ENCODE measurements around the gene ANKS6. TPM values are rescaled to one million over a fixed set of nuclear protein-coding genes. Genes with fewer than 3 reads are reported as not detected.

ANKS6 gene
- total and polyA plus RNA-seq, 2 of the 4 experiments (the other 2 are of a cell fraction), result 9.0 to 23.6 TPM

DNA sequence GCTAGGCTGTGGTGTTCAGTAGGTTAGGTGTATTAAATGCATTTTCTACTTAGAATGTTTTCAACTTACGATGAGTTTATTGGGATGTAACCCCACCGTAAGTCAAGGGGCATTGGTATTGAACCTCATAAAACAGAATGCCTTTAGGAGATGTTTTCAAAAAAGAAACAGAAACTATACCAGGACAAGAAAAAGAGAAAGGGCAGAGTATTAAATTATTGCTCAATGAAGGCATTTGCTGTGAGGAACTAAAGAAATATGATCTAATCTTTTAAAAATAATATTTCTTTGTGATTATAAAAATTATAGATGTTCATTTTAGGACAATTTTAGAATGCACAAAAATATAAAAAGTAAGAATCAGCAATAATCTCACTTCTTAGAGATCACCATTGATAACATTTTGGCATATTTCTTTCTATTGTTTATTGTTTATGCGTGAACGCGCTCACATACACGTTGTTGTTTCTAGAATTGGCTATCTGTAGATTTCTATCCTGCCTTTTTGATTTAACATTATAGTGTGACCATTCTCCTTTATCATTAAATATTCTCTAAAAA is 19.1 kb upstream of the ANKS6 start:
- H4K8ac ChIP-seq (ENCODE audit: low read depth in 2 of 2, low read length in 2 of 2), result no peak overlapping the region
- no peak overlapping the region for H2AK9ac ChIP-seq (replicated peaks; ENCODE audit: low read depth, low read length, poor library complexity)
- H2BK20ac ChIP-seq (ENCODE audit: low read depth, low read length), result no peak overlapping the region
- H3K36me3 ChIP-seq (ENCODE audit: control insufficient read depth, insufficient read depth, low read length), result peaks cover 2% of the 10 kb centered on the region; the same call in 1 of the 2 replicates
- H3K27me3 ChIP-seq (ENCODE audit: control insufficient read depth, insufficient read depth, low read length), result peaks cover 2% of the 10 kb centered on the region; the same call in 1 of the 2 replicates
- no peak overlapping the region for H3K4me3 ChIP-seq (ENCODE audit: insufficient read depth, low read depth, low read length)
- ATAC-seq (ENCODE audit: low read depth), result no peak
- H3K9me3 ChIP-seq (ENCODE audit: control insufficient read depth, insufficient read depth, low read length), result peaks cover 6% of the 10 kb centered on the region; the same call in 1 of the 2 replicates
- TF ChIP-seq RFX5 (IDR thresholded peaks at IDR 0.05; ENCODE audit: low read depth, low read length) (no peak), RAD21 (IDR thresholded peaks at IDR 0.05; ENCODE audit: low read length) (no peak), NFE2L2 (IDR thresholded peaks at IDR 0.05; ENCODE audit: low read depth, low read length) (no peak), CHD1 (IDR thresholded peaks at IDR 0.05; ENCODE audit: low read depth, low read length) (no peak), MAZ (IDR thresholded peaks at IDR 0.05; ENCODE audit: borderline replicate concordance, low read depth, low read length) (no peak)
- no peak overlapping the region for H3K56ac ChIP-seq (ENCODE audit: extremely low read depth, insufficient read depth, low read length)
- no peak overlapping the region for H3K4me2 ChIP-seq (ENCODE audit: low read depth, low read length)
- no peak overlapping the region for H3K27ac ChIP-seq (ENCODE audit: insufficient read depth, low read length)
- no peak overlapping the region for H2BK120ac ChIP-seq (ENCODE audit: low read depth, low read length)
- H4K5ac ChIP-seq (ENCODE audit: low read depth, low read length), result no peak overlapping the region
- no peak overlapping the region for H3K14ac ChIP-seq (replicated peaks; ENCODE audit: low read depth, low read length)
- peaks cover 3% of the 10 kb centered on the region; the same call in 1 of the 2 replicates for H3K9me1 ChIP-seq (ENCODE audit: insufficient read depth, low read length)
- H2BK15ac ChIP-seq (ENCODE audit: low read depth, low read length), result no peak overlapping the region
- H3K18ac ChIP-seq (ENCODE audit: low read depth, low read length), result no peak overlapping the region
- WGBS, 2 experiments (ENCODE audit: extremely low coverage in 2 of 2, insufficient read length in 1 of 2), result no CpG with 5 or more reads among the region's 6 CpGs
- H3K23ac ChIP-seq (ENCODE audit: low read depth, low read length), result no peak overlapping the region
- BruUV-seq (replicated peaks), result no TSS peak
- H3K9ac ChIP-seq (ENCODE audit: low read depth, low read length), result no peak overlapping the region
- H2AFZ ChIP-seq (replicated peaks; ENCODE audit: low read length, poor library complexity), result no peak overlapping the region
- H2BK5ac ChIP-seq (ENCODE audit: low read depth, low read length, poor library complexity, severe bottlenecking), result no peak overlapping the region
- POLR2A ChIA-PET (ENCODE audit: unreplicated experiment), result interaction anchor here (0.6 kb wide), 1 partner anchor 163 kb away, joined by 4 read pairs; no protein-coding TSS in a partner anchor
- no peaks in the 10 kb centered on the region for H3K79me1 ChIP-seq (ENCODE audit: low read depth in 1 of 2, low read length in 2 of 2)
- dilution Hi-C loops (cut with HindIII; ENCODE audit: low sequenced_read_pairs, unreplicated experiment) (no loop called here), in situ Hi-C loops (cut with MboI; ENCODE audit: low sequenced_read_pairs) (no loop called here), intact Hi-C loops (cut with micrococcal nuclease) (no loop called here)
- no peak overlapping the region for H4K91ac ChIP-seq (ENCODE audit: insufficient read depth, low read depth, low read length)
- no peak for DNase-seq
- peaks cover 1% of the 10 kb centered on the region for H3K4me1 ChIP-seq (ENCODE audit: control insufficient read depth, insufficient read depth, low read length)
- no peak overlapping the region for H3K4ac ChIP-seq (ENCODE audit: low read depth, low read length)
- H2AK5ac ChIP-seq (ENCODE audit: low read depth, low read length), result no peak overlapping the region
- CTCF ChIA-PET, result no interaction called here
- H4K20me1 ChIP-seq (ENCODE audit: insufficient read depth, low read length), result no peaks in the 10 kb centered on the region

Data from IMR-90 (cell line).